Hepatocyte (in vitro differentiated cells): ENCODE data around the gene C10orf143. TPM values are rescaled to one million over a fixed set of nuclear protein-coding genes. Genes with fewer than 3 reads are reported as not detected.

ENCODE experiments used
- DNase-seq: peaks from one replicate; pipeline ENCODE4 v3.0.0-alpha.2; 2016; ENCODE audit warnings: low spot score
- H2AFZ ChIP-seq: fragments of 200-600 bp; sonication (generic); 2 replicates; pipeline ENCODE4 v1.6.0; 2016; ENCODE audit warnings: antibody characterized with exemption, mild to moderate bottlenecking
- H3K27ac ChIP-seq: fragments of 200-600 bp; sonication (generic); 2 replicates; pipeline ENCODE4 v1.5.1; 2016; ENCODE audit warnings: mild to moderate bottlenecking
- H3K27me3 ChIP-seq: fragments of 200-600 bp; sonication (generic); 2 replicates; pipeline ENCODE4 v1.6.1; 2016
- H3K36me3 ChIP-seq: fragments of 200-600 bp; sonication (generic); replicated peaks from 2 replicates; pipeline ENCODE4 v1.5.1; 2016; ENCODE audit warnings: low read depth; ENCODE audit not compliant: insufficient read depth
- H3K4me1 ChIP-seq: fragments of 200-600 bp; sonication (generic); 2 replicates; pipeline ENCODE4 v1.5.1; 2016; ENCODE audit warnings: mild to moderate bottlenecking, moderate library complexity; ENCODE audit not compliant: insufficient read depth
- H3K4me2 ChIP-seq: fragments of 200-600 bp; sonication (generic); 2 replicates; pipeline ENCODE4 v1.6.0; 2016
- H3K4me3 ChIP-seq: fragments of 200-600 bp; sonication (generic); 2 replicates; pipeline ENCODE4 v1.5.1; 2016; ENCODE audit warnings: mild to moderate bottlenecking
- H3K79me2 ChIP-seq: fragments of 200-600 bp; sonication (generic); 2 replicates; pipeline ENCODE4 v1.6.0; 2017; ENCODE audit warnings: mild to moderate bottlenecking
- H3K9me2 ChIP-seq: fragments of 200-600 bp; sonication (generic); replicated peaks from 2 replicates; pipeline ENCODE4 v1.6.0; 2017; ENCODE audit warnings: mild to moderate bottlenecking; ENCODE audit not compliant: insufficient read depth
- H3K9me3 ChIP-seq: fragments of 200-600 bp; sonication (generic); 2 replicates; pipeline ENCODE4 v1.5.1; 2016; ENCODE audit warnings: low read depth, mild to moderate bottlenecking
- H4K20me1 ChIP-seq: fragments of 200-600 bp; sonication (generic); 2 replicates; pipeline ENCODE4 v1.6.0; 2016; ENCODE audit warnings: mild to moderate bottlenecking; ENCODE audit not compliant: insufficient read depth, poor library complexity, severe bottlenecking
- CTCF ChIP-seq: fragments of 200-600 bp; sonication (generic); IDR thresholded peaks from 2 replicates; pipeline ENCODE4 v1.5.1; 2016; ENCODE audit warnings: antibody characterized with exemption, mild to moderate bottlenecking; ENCODE audit not compliant: poor library complexity
- EZH2 ChIP-seq: fragments of 200-600 bp; sonication (generic); IDR thresholded peaks from 2 replicates; pipeline ENCODE4 v1.6.1; 2016; ENCODE audit warnings: antibody characterized with exemption, mild to moderate bottlenecking, borderline replicate concordance
- EZH2phosphoT487 ChIP-seq: fragments of 200-600 bp; sonication (generic); IDR thresholded peaks from one replicate; pipeline ENCODE4 v1.6.1; 2018; ENCODE audit warnings: antibody characterized with exemption, mild to moderate bottlenecking, low read depth, moderate library complexity; ENCODE audit not compliant: unreplicated experiment, severe bottlenecking
- WGBS: methylation state at CpG from one replicate; pipeline ENCODE4 v1.1.6; 2016; ENCODE audit warnings: low lambda C conversion rate; ENCODE audit errors: missing lambda C conversion rate; 5-methylcytosine and 5-hydroxymethylcytosine counted together
- polyA plus RNA-seq: library from polyadenylated mRNA; unstranded; fragments of >200 nt; fragmentation: Nextera tagmentation; extraction: Ambion mirVana; gene quantifications from 2 replicates; pipeline ENCODE4 v1.2.1, GENCODE V29; 2016
- total RNA-seq: library from RNA; depleted of rRNA; stranded (reverse); fragments of >200 nt; gene quantifications from 2 replicates; pipeline ENCODE4 v1.2.3, GENCODE V29; 2014

Gene C10orf143
- total and polyA plus RNA-seq, 2 experiments from 2014 or later: 0.50 to 3.0 TPM

- H3K27ac ChIP-seq: no peak overlapping the region
- H3K79me2 ChIP-seq: no peaks in the 10 kb centered on the region
- no peaks in the 10 kb centered on the region for H3K9me3 ChIP-seq
- 77% methylated on average over 8 of the region's 8 CpGs for WGBS
- H4K20me1 ChIP-seq: no peaks in the 10 kb centered on the region
- H2AFZ ChIP-seq: no peak overlapping the region
- H3K4me1 ChIP-seq: no peaks in the 10 kb centered on the region
- no peak overlapping the region for H3K4me2 ChIP-seq
- no peak for DNase-seq
- no peaks in the 10 kb centered on the region for H3K9me2 ChIP-seq
- H3K36me3 ChIP-seq: no peaks in the 10 kb centered on the region
- H3K27me3 ChIP-seq: peaks cover 18% of the 10 kb centered on the region
- no peak overlapping the region for H3K4me3 ChIP-seq
- TF ChIP-seq EZH2phosphoT487 (no peak), CTCF (no peak), EZH2 (no peak)
Measured at GRCh38 chr10:130043491-130043890, 67.1 kb downstream of the C10orf143 start.

- WGBS: 70% methylated on average over 14 of the region's 14 CpGs
- no peak overlapping the region for H3K4me3 ChIP-seq
- H4K20me1 ChIP-seq: no peaks in the 10 kb centered on the region
- no peaks in the 10 kb centered on the region for H3K36me3 ChIP-seq
- H3K27ac ChIP-seq: no peak overlapping the region
- no peaks in the 10 kb centered on the region for H3K9me2 ChIP-seq
- no peak overlapping the region for H3K4me2 ChIP-seq
- H3K4me1 ChIP-seq: no peaks in the 10 kb centered on the region
- H3K9me3 ChIP-seq: no peaks in the 10 kb centered on the region
- no peak overlapping the region for H2AFZ ChIP-seq
- peaks cover 18% of the 10 kb centered on the region for H3K27me3 ChIP-seq
- no peak for DNase-seq
- H3K79me2 ChIP-seq: no peaks in the 10 kb centered on the region
- no peak for TF ChIP-seq EZH2
- no peak for TF ChIP-seq CTCF
- TF ChIP-seq EZH2phosphoT487: no peak
Measured at GRCh38 chr10:130042381-130042780, 68.2 kb downstream of the C10orf143 start.

GRCh38 chr10:130041451-130042371 lies 68.9 kb downstream of the C10orf143 start:
- Histone ChIP-seq H3K27me3 (peaks cover 18% of the 10 kb centered on the region), H3K79me2 (no peaks in the 10 kb centered on the region), H3K27ac (no peak overlapping the region), H3K9me3 (no peaks in the 10 kb centered on the region), H4K20me1 (no peaks in the 10 kb centered on the region), H2AFZ (no peak overlapping the region), H3K4me1 (no peaks in the 10 kb centered on the region), H3K4me3 (no peak overlapping the region), H3K4me2 (no peak overlapping the region), H3K9me2 (no peaks in the 10 kb centered on the region), H3K36me3 (no peaks in the 10 kb centered on the region)
- TF ChIP-seq EZH2phosphoT487 (no peak), EZH2 (no peak), CTCF (no peak)
- DNase-seq: no peak
- 87% methylated on average over 10 of the region's 10 CpGs for WGBS
